Nephron (organoid): ENCODE data around the gene FUT8.

Experiments used
- H3K27ac Mint-ChIP-seq, 3 experiments: 2 replicates each; pipeline ENCODE4 v1.8.0; 2020; ENCODE audit warnings: mixed read lengths in 3 of 3, mild to moderate bottlenecking in 2 of 3, moderate library complexity in 1 of 3
- H3K27me3 Mint-ChIP-seq: 2 replicates; pipeline ENCODE4 v1.8.0; 2021; ENCODE audit warnings: low read depth, mild to moderate bottlenecking, moderate library complexity, mixed read lengths
- H3K36me3 Mint-ChIP-seq: 2 replicates; pipeline ENCODE4 v1.8.0; 2020; ENCODE audit warnings: low read depth, mixed read lengths
- H3K4me1 Mint-ChIP-seq: 2 replicates; pipeline ENCODE4 v1.8.0; 2020; ENCODE audit warnings: mixed read lengths
- H3K4me3 Mint-ChIP-seq, 3 experiments: 2 replicates each; pipeline ENCODE4 v1.8.0; 2020; ENCODE audit warnings: mild to moderate bottlenecking in 3 of 3, mixed read lengths in 3 of 3, moderate library complexity in 2 of 3
- H3K9me3 Mint-ChIP-seq: 2 replicates; pipeline ENCODE4 v1.8.0; 2020; ENCODE audit warnings: mixed read lengths
- TF ChIP-seq, protein P1 (sequence below), 3 experiments: fragments of 200-600 bp; sonication (generic); IDR thresholded peaks; one replicate each; pipeline ENCODE4 v1.5.0; 2021; ENCODE audit warnings: antibody characterized with exemption in 3 of 3; ENCODE audit not compliant: unreplicated experiment in 3 of 3

The FUT8 gene

DNA sequence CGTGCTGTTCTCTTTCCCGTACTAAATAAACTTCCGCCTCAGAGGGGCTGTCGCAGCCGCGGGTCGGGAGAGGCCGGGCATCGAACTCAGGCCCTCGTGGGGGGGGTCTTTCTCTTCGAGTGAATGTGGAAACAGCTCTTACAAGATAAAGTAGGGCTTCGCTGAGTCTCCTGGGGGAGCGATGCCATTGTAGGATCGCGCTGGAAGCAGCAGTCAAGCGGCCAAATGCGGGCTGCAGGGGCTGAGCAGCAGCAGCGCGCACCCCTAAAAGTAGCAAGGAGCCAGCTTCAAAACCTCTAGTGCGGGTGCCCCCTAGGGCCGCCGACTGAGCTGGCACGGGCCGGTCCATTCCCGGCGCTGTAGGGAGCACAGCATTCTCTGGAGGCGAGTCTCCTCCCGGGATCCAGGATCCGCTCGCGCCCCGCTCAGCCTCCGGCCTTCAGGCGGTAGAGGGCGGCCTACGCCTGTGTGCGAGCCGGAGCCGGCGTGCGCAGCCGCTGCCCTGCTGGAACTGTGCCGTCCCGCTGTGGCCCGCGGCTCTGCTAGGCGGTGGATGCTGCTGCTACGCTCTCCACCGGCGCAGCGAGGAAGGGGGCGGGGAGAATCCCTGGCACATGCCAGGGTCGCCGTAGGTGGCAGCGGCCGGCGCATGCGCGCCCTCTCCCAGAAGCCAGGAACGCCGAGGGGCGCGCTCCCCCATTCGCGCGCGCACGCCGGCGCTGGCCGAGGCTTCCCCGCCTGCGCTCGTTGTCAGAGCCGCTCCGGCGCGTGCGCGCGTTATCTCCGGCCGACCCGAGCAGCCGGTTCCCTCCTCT lies at the start of gene FUT8:
TSS of gene FUT8 (plus strand) at position 699 of the 815 bp plus-strand sequence. CDS start 148,834 bp downstream, outside the sequence.
- Mint-ChIP-seq H3K4me1 (peaks cover 11% of the 10 kb centered on the region), H3K36me3 (no peaks in the 10 kb centered on the region), H3K27me3 (peaks cover 3% of the 10 kb centered on the region), H3K9me3 (no peaks in the 10 kb centered on the region), H3K27ac (peak within 1 kb of the TSS; percentile 49 to 96 (median 73)), H3K4me3 (peak within 1 kb of the TSS; percentile 97 to 98 (median 97))
- TF ChIP-seq, protein P1, sequence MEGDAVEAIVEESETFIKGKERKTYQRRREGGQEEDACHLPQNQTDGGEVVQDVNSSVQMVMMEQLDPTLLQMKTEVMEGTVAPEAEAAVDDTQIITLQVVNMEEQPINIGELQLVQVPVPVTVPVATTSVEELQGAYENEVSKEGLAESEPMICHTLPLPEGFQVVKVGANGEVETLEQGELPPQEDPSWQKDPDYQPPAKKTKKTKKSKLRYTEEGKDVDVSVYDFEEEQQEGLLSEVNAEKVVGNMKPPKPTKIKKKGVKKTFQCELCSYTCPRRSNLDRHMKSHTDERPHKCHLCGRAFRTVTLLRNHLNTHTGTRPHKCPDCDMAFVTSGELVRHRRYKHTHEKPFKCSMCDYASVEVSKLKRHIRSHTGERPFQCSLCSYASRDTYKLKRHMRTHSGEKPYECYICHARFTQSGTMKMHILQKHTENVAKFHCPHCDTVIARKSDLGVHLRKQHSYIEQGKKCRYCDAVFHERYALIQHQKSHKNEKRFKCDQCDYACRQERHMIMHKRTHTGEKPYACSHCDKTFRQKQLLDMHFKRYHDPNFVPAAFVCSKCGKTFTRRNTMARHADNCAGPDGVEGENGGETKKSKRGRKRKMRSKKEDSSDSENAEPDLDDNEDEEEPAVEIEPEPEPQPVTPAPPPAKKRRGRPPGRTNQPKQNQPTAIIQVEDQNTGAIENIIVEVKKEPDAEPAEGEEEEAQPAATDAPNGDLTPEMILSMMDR (IDR thresholded peaks at IDR 0.05; ENCODE audit: unreplicated experiment in 3 of 3), result peak; percentile 48 to 59 (median 56)

DNA sequence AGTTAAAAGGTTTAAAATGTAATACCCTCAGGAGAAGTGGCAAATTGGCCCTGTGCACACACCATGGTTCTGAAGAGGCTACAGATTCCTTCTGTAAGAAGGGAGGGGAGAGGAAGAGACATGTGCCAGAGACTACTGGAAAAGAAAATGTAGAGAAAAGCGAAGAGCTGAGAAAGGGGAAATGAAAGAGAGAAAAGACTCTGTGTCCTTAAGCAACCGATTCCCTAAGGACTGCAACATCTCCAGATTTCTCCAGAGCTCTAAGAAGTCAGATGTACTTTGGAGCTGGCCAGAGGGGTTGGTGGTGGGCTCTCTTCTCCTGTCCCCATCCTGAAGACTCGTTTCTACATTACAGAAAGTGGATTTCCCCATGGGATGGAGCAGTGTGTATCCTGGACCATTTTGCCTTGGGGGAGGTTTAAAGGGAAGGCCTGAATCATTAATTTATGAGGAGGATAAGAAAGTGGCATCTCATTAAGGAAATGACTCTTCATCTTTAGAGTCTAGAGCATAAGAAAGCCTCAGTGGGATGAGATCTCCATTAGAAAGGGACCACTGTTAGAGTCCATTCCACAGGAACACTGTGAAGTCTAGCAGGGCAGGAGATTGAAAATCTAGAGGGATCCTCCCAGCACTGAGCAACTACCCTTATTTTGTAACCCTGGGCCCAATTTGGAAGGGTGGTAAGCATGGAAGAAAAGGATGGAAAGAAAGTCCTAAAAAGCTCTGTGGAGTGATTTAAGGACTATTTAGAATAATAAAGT lies 45.5 kb upstream of the FUT8 start:
- TF ChIP-seq, protein P1 (IDR thresholded peaks at IDR 0.05; ENCODE audit: unreplicated experiment in 3 of 3), result no peak
- Mint-ChIP-seq H3K4me3 (no peak overlapping the region), H3K9me3 (no peaks in the 10 kb centered on the region), H3K27ac (no peak overlapping the region), H3K27me3 (no peaks in the 10 kb centered on the region), H3K36me3 (no peaks in the 10 kb centered on the region), H3K4me1 (peaks cover 23% of the 10 kb centered on the region)

DNA sequence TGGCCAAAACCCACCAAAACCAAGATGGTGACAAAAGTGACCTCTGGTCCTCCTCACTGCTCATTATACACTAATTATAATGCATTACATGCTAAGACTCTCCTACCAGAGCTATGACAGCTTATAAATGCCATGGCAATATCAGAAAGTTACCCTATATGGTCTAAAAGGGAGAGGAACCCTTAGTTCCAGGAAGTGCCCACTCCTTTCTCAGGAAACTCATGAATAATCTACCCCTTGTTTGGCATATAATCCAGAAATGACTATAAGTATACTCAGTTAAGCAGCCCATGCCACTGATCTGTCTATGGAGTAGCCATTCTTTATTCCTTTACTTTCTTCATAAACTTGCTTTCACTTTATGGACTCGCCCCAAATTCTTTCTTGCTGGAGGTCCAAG lies 43.0 kb upstream of the FUT8 start:
- TF ChIP-seq, protein P1 (IDR thresholded peaks at IDR 0.05; ENCODE audit: unreplicated experiment in 3 of 3), result no peak
- Mint-ChIP-seq H3K9me3 (no peaks in the 10 kb centered on the region), H3K4me1 (peaks cover 9% of the 10 kb centered on the region), H3K27ac (no peak overlapping the region), H3K36me3 (no peaks in the 10 kb centered on the region), H3K4me3 (no peak overlapping the region), H3K27me3 (peaks cover 5% of the 10 kb centered on the region)

DNA sequence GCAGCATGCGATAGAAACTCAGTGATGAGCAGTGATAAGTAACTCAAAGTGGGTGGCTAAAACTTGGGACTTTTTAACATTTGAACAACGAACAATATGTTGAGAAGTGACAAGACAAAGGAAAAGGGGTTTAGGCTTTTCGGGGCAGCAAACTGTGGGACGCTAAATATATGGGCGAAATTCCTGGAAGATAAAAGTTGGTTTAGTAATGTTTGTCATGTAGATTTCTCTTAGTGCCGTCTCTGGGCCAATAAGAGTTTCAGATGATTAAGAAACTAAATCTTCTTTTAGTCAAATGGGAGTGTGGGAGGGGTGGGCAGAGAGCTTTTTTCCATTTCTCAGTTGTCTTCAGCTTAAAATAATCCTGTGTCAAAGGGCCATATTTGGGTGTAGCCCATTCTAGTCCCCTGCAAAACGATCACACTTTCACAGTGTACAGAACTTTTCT lies 41.7 kb upstream of the FUT8 start:
- H3K27ac Mint-ChIP-seq, result no peak overlapping the region
- TF ChIP-seq, protein P1 (IDR thresholded peaks at IDR 0.05; ENCODE audit: unreplicated experiment in 3 of 3), result no peak
- H3K9me3 Mint-ChIP-seq, result no peaks in the 10 kb centered on the region
- no peaks in the 10 kb centered on the region for H3K36me3 Mint-ChIP-seq
- H3K4me3 Mint-ChIP-seq, result no peak overlapping the region
- peaks cover 5% of the 10 kb centered on the region for H3K27me3 Mint-ChIP-seq
- H3K4me1 Mint-ChIP-seq, result no peaks in the 10 kb centered on the region

DNA sequence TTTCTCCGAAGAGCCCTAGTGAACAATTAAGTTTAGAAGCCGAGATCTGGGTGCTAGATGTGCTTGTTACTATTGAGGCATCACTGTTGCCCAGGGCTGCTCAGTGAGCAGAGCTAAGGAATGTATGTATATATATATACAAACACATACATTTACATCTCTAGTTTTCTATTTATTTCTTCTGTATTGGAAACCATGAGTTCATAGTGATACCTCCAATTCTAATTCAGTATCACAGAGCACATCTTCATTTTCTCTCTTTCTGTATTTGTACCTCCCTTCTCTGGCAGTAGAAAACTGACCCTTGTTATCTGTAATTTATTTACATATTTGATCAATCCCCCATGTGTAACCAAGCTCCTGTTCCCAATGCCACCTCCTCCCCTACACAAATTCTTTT lies 40.7 kb upstream of the FUT8 start:
- Mint-ChIP-seq H3K4me1 (no peaks in the 10 kb centered on the region), H3K4me3 (no peak overlapping the region)
- TF ChIP-seq, protein P1 (IDR thresholded peaks at IDR 0.05; ENCODE audit: unreplicated experiment in 3 of 3), result no peak

More for the DNA sequence above, 40.7 kb upstream of the FUT8 start:
- H3K27ac Mint-ChIP-seq, result no peak overlapping the region
- H3K9me3 Mint-ChIP-seq, result no peaks in the 10 kb centered on the region
- no peaks in the 10 kb centered on the region for H3K36me3 Mint-ChIP-seq
- peaks cover 5% of the 10 kb centered on the region for H3K27me3 Mint-ChIP-seq
